Measurements from ENCODE around the gene ULK3.
"Not testable (repeated sequence)": the region's sequence is repeated elsewhere in the genome, so short reads cannot be mapped to it uniquely, and the experiment has no call there.

ULK3 gene

GRCh38 chr15:74842581-74843444, at the start of gene ULK3:
Gene ULK3, minus strand, starts transcription at chr15:74843156. Its CDS starts 51 bp downstream, at chr15:74843105.
- Histone ChIP-seq H3K36me3 (ENCODE audit: insufficient read depth, low read length) (peaks cover 18% of the 10 kb centered on the region), H3K9me3 (ENCODE audit: low read length) (no peaks in the 10 kb centered on the region), H3K27me3 (ENCODE audit: insufficient read depth, low read length) (no peaks in the 10 kb centered on the region), H3K4me1 (ENCODE audit: insufficient read depth, low read length) (peaks cover 15% of the 10 kb centered on the region), H2AFZ (ENCODE audit: low read depth, low read length) (peak within 1 kb of the TSS; percentile 95), H3K4me3 (ENCODE audit: low read length) (peak within 1 kb of the TSS; percentile 67)

- no peaks in the 10 kb centered on the region for H3K9me3 ChIP-seq (ENCODE audit: low read length)
- H2AFZ ChIP-seq (ENCODE audit: low read depth, low read length) = no peak overlapping the region
- no peak overlapping the region for H3K4me3 ChIP-seq (ENCODE audit: low read length)
- peaks cover 10% of the 10 kb centered on the region for H3K4me1 ChIP-seq (ENCODE audit: insufficient read depth, low read length)
- H3K27me3 ChIP-seq (ENCODE audit: insufficient read depth, low read length) = no peaks in the 10 kb centered on the region
- peaks cover 31% of the 10 kb centered on the region for H3K36me3 ChIP-seq (ENCODE audit: insufficient read depth, low read length)
These were observed 49.4 kb upstream of the ULK3 start for GRCh38 chr15:74892313-74892712.

- Histone ChIP-seq H2AFZ (ENCODE audit: low read depth, low read length) (no peak overlapping the region), H3K27me3 (ENCODE audit: insufficient read depth, low read length) (no peaks in the 10 kb centered on the region), H3K4me1 (ENCODE audit: insufficient read depth, low read length) (peaks cover 10% of the 10 kb centered on the region), H3K9me3 (ENCODE audit: low read length) (no peaks in the 10 kb centered on the region), H3K4me3 (ENCODE audit: low read length) (no peak overlapping the region), H3K36me3 (ENCODE audit: insufficient read depth, low read length) (peaks cover 25% of the 10 kb centered on the region)
These were observed 48.5 kb upstream of the ULK3 start for GRCh38 chr15:74891469-74891868.

- no peaks in the 10 kb centered on the region for H3K27me3 ChIP-seq (ENCODE audit: insufficient read depth, low read length)
- H3K4me3 ChIP-seq (ENCODE audit: low read length) = peak overlapping the region; percentile 60
These were observed 47.7 kb upstream of the ULK3 start for GRCh38 chr15:74890665-74890960.

GRCh38 chr15:74889883-74890664, 47.1 kb upstream of the ULK3 start, which contains the start of gene MPI:
Gene MPI, plus strand, starts transcription at chr15:74890042. Its CDS starts 32 bp downstream, at chr15:74890074.
- H2AFZ ChIP-seq (ENCODE audit: low read depth, low read length) = peak within 1 kb of the TSS; percentile 59
- H3K4me3 ChIP-seq (ENCODE audit: low read length) = peak within 1 kb of the TSS; percentile 60
- peaks cover 10% of the 10 kb centered on the region for H3K4me1 ChIP-seq (ENCODE audit: insufficient read depth, low read length)
- peaks cover 21% of the 10 kb centered on the region for H3K36me3 ChIP-seq (ENCODE audit: insufficient read depth, low read length)
- no peaks in the 10 kb centered on the region for H3K27me3 ChIP-seq (ENCODE audit: insufficient read depth, low read length)
- H3K9me3 ChIP-seq (ENCODE audit: low read length) = no peaks in the 10 kb centered on the region

More at GRCh38 chr15:74890665-74890960, 47.7 kb upstream of the ULK3 start:
- Histone ChIP-seq H3K36me3 (ENCODE audit: insufficient read depth, low read length) (peaks cover 21% of the 10 kb centered on the region), H3K9me3 (ENCODE audit: low read length) (no peaks in the 10 kb centered on the region), H2AFZ (ENCODE audit: low read depth, low read length) (peak overlapping the region; percentile 59), H3K4me1 (ENCODE audit: insufficient read depth, low read length) (peaks cover 10% of the 10 kb centered on the region)

GRCh38 chr15:74889390-74889882, 46.5 kb upstream of the ULK3 start:
- Histone ChIP-seq H3K36me3 (ENCODE audit: insufficient read depth, low read length) (peaks cover 21% of the 10 kb centered on the region), H2AFZ (ENCODE audit: low read depth, low read length) (peak overlapping the region; percentile 59), H3K9me3 (ENCODE audit: low read length) (no peaks in the 10 kb centered on the region), H3K4me3 (ENCODE audit: low read length) (peak overlapping the region; percentile 60), H3K27me3 (ENCODE audit: insufficient read depth, low read length) (no peaks in the 10 kb centered on the region), H3K4me1 (ENCODE audit: insufficient read depth, low read length) (peaks cover 10% of the 10 kb centered on the region)

GRCh38 chr15:74888716-74889115, 45.8 kb upstream of the ULK3 start:
- H3K27me3 ChIP-seq (ENCODE audit: insufficient read depth, low read length) = no peaks in the 10 kb centered on the region
- H3K9me3 ChIP-seq (ENCODE audit: low read length) = no peaks in the 10 kb centered on the region
- H3K4me1 ChIP-seq (ENCODE audit: insufficient read depth, low read length) = peaks cover 10% of the 10 kb centered on the region
- H3K4me3 ChIP-seq (ENCODE audit: low read length) = peak overlapping the region; percentile 60
- H3K36me3 ChIP-seq (ENCODE audit: insufficient read depth, low read length) = peaks cover 21% of the 10 kb centered on the region
- no peak overlapping the region for H2AFZ ChIP-seq (ENCODE audit: low read depth, low read length)

GRCh38 chr15:74887537-74888193, 44.7 kb upstream of the ULK3 start:
- not testable (repeated sequence) for H3K9me3 ChIP-seq (ENCODE audit: low read length)

GRCh38 chr15:74885461-74885860, 42.5 kb upstream of the ULK3 start:
- no peaks in the 10 kb centered on the region for H3K27me3 ChIP-seq (ENCODE audit: insufficient read depth, low read length)
- no peaks in the 10 kb centered on the region for H3K36me3 ChIP-seq (ENCODE audit: insufficient read depth, low read length)
- H2AFZ ChIP-seq (ENCODE audit: low read depth, low read length) = no peak overlapping the region
- H3K9me3 ChIP-seq (ENCODE audit: low read length) = peaks cover 5% of the 10 kb centered on the region
- H3K4me3 ChIP-seq (ENCODE audit: low read length) = no peak overlapping the region
- peaks cover 7% of the 10 kb centered on the region for H3K4me1 ChIP-seq (ENCODE audit: insufficient read depth, low read length)

More at GRCh38 chr15:74887537-74888193, 44.7 kb upstream of the ULK3 start:
- Histone ChIP-seq H3K4me1 (ENCODE audit: insufficient read depth, low read length) (peaks cover 10% of the 10 kb centered on the region), H3K36me3 (ENCODE audit: insufficient read depth, low read length) (peaks cover 15% of the 10 kb centered on the region)
- H3K27me3 ChIP-seq (ENCODE audit: insufficient read depth, low read length); H2AFZ ChIP-seq (ENCODE audit: low read depth, low read length); H3K4me3 ChIP-seq (ENCODE audit: low read length): not testable (repeated sequence)

- H3K4me3 ChIP-seq (ENCODE audit: low read length) = no peak overlapping the region
- H3K27me3 ChIP-seq (ENCODE audit: insufficient read depth, low read length) = no peaks in the 10 kb centered on the region
- H3K36me3 ChIP-seq (ENCODE audit: insufficient read depth, low read length) = no peaks in the 10 kb centered on the region
- H3K9me3 ChIP-seq (ENCODE audit: low read length) = peaks cover 5% of the 10 kb centered on the region
- no peak overlapping the region for H2AFZ ChIP-seq (ENCODE audit: low read depth, low read length)
- H3K4me1 ChIP-seq (ENCODE audit: insufficient read depth, low read length) = peaks cover 6% of the 10 kb centered on the region
These were observed 41.7 kb upstream of the ULK3 start for GRCh38 chr15:74884428-74885223.

GRCh38 chr15:74882528-74882927, 39.6 kb upstream of the ULK3 start:
- no peak overlapping the region for H3K4me3 ChIP-seq (ENCODE audit: low read length)
- no peaks in the 10 kb centered on the region for H3K4me1 ChIP-seq (ENCODE audit: insufficient read depth, low read length)
- no peaks in the 10 kb centered on the region for H3K27me3 ChIP-seq (ENCODE audit: insufficient read depth, low read length)
- H3K9me3 ChIP-seq (ENCODE audit: low read length) = peaks cover 8% of the 10 kb centered on the region
- H2AFZ ChIP-seq (ENCODE audit: low read depth, low read length) = no peak overlapping the region
- no peaks in the 10 kb centered on the region for H3K36me3 ChIP-seq (ENCODE audit: insufficient read depth, low read length)

GRCh38 chr15:74878273-74878672, 35.3 kb upstream of the ULK3 start:
- Histone ChIP-seq H3K4me3 (ENCODE audit: low read length) (no peak overlapping the region), H3K36me3 (ENCODE audit: insufficient read depth, low read length) (no peaks in the 10 kb centered on the region)

More at GRCh38 chr15:74878273-74878672, 35.3 kb upstream of the ULK3 start:
- H3K4me1 ChIP-seq (ENCODE audit: insufficient read depth, low read length) = peaks cover 4% of the 10 kb centered on the region
- no peaks in the 10 kb centered on the region for H3K27me3 ChIP-seq (ENCODE audit: insufficient read depth, low read length)
- no peak overlapping the region for H2AFZ ChIP-seq (ENCODE audit: low read depth, low read length)
- H3K9me3 ChIP-seq (ENCODE audit: low read length) = peaks cover 8% of the 10 kb centered on the region
